Measurements from ENCODE around the gene DCAF10. TPM values are rescaled to one million over a fixed set of nuclear protein-coding genes. Genes with fewer than 3 reads are reported as not detected.
A peak's percentile ranks its signal among the peaks of the same experiment; 100 is the strongest.

The DCAF10 gene
- total and polyA plus RNA-seq, 2 of the 13 experiments (the other 11 are each of a cell fraction or from before 2014, with no cell fraction given), result 9.2 to 20.3 TPM

DNA sequence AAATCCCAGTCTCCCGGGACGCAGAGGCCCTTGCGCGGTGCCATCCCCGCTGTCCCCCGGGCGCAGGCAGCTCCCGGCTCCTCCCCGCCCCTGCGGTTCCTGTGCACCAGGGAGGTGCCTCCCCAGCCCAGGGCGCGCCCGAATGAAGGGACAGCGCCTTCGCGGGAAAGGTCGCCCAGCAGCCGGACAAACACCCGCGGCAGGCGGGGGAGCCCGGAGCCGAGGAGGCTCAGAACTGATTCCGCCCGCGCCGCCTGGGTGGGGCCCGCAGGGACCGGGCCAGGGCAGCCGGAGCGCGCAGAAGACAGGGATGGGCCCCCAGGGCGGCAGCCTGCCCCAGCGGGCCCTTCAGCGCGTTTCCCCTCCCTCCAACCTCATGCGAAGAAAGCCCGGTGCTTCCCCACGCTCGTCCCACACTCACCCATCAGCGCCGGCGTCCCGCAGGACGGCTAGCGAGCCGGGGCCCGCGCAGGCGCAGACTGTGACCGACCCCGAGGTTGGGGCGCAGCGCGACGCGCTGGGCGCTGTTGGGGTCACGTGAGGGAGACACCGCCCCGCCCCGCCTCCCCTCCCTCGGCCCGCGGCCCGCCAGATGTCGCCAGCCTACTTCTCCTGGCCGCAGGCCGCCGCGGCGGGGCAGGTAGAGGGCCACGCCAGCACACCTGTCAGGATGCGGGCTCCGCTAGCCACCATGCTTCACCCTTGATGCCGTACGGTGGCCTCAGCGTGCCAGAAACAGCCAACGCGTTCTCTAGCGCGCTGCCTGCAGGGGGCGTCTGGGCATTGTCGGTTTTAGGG, 103.2 kb downstream of the DCAF10 start, which contains the start of gene SLC25A51 (continued):
- TF ChIP-seq, protein P1, sequence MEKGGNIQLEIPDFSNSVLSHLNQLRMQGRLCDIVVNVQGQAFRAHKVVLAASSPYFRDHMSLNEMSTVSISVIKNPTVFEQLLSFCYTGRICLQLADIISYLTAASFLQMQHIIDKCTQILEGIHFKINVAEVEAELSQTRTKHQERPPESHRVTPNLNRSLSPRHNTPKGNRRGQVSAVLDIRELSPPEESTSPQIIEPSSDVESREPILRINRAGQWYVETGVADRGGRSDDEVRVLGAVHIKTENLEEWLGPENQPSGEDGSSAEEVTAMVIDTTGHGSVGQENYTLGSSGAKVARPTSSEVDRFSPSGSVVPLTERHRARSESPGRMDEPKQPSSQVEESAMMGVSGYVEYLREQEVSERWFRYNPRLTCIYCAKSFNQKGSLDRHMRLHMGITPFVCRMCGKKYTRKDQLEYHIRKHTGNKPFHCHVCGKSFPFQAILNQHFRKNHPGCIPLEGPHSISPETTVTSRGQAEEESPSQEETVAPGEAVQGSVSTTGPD (CRISPR knock-in tag; IDR thresholded peaks at IDR 0.05), result no peak
- TF ChIP-seq ZNF430 (CRISPR knock-in tag; IDR thresholded peaks at IDR 0.05) (no peak; the same call in 1 of the 2 replicates), MYC (CRISPR knock-in tag; IDR thresholded peaks at IDR 0.05; ENCODE audit: borderline replicate concordance) (peak; percentile 98), ATF7-NPFF (CRISPR knock-in tag; IDR thresholded peaks at IDR 0.05; ENCODE audit: low read depth) (peak; percentile 87; the same call in 1 of the 2 replicates), SAP130 (CRISPR knock-in tag; IDR thresholded peaks at IDR 0.05; ENCODE audit: low read depth) (peak; percentile 94), TAF15 (IDR thresholded peaks at IDR 0.05; ENCODE audit: low read depth, low read length, poor library complexity, severe bottlenecking) (peak; percentile 61), ZSCAN9 (CRISPR knock-in tag; IDR thresholded peaks at IDR 0.05; ENCODE audit: borderline replicate concordance) (peak; percentile 32; the same call in 1 of the 2 replicates), TOPORS (CRISPR knock-in tag; IDR thresholded peaks at IDR 0.05) (peak; percentile 97), NFKBIZ (CRISPR knock-in tag; IDR thresholded peaks at IDR 0.05) (peak; percentile 86; the same call in 1 of the 2 replicates), ZNF713 (CRISPR knock-in tag; IDR thresholded peaks at IDR 0.05) (no peak; the same call in 1 of the 2 replicates), MTA1 (CRISPR knock-in tag; IDR thresholded peaks at IDR 0.05; ENCODE audit: borderline replicate concordance) (no peak), ZEB1 (IDR thresholded peaks at IDR 0.05; ENCODE audit: insufficient replicate concordance, low read depth) (peak; percentile 100), MIXL1 (CRISPR knock-in tag; IDR thresholded peaks at IDR 0.05) (peak; percentile 86), ZNF850 (CRISPR knock-in tag; conservative IDR thresholded peaks at IDR 0.05) (peak; percentile 86), AKAP8 (CRISPR knock-in tag; IDR thresholded peaks at IDR 0.05) (0 out of 2 replicates have a peak, but pooled peaks have one; percentile 58)
- TF ChIP-seq, protein P2, sequence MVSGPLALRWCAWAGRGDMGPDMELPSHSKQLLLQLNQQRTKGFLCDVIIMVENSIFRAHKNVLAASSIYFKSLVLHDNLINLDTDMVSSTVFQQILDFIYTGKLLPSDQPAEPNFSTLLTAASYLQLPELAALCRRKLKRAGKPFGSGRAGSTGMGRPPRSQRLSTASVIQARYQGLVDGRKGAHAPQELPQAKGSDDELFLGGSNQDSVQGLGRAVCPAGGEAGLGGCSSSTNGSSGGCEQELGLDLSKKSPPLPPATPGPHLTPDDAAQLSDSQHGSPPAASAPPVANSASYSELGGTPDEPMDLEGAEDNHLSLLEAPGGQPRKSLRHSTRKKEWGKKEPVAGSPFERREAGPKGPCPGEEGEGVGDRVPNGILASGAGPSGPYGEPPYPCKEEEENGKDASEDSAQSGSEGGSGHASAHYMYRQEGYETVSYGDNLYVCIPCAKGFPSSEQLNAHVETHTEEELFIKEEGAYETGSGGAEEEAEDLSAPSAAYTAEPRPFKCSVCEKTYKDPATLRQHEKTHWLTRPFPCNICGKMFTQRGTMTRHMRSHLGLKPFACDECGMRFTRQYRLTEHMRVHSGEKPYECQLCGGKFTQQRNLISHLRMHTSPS (CRISPR knock-in tag; IDR thresholded peaks at IDR 0.05; ENCODE audit: low read depth), result peak; percentile 39; the same call in 1 of the 2 replicates
- TF ChIP-seq, protein P3, sequence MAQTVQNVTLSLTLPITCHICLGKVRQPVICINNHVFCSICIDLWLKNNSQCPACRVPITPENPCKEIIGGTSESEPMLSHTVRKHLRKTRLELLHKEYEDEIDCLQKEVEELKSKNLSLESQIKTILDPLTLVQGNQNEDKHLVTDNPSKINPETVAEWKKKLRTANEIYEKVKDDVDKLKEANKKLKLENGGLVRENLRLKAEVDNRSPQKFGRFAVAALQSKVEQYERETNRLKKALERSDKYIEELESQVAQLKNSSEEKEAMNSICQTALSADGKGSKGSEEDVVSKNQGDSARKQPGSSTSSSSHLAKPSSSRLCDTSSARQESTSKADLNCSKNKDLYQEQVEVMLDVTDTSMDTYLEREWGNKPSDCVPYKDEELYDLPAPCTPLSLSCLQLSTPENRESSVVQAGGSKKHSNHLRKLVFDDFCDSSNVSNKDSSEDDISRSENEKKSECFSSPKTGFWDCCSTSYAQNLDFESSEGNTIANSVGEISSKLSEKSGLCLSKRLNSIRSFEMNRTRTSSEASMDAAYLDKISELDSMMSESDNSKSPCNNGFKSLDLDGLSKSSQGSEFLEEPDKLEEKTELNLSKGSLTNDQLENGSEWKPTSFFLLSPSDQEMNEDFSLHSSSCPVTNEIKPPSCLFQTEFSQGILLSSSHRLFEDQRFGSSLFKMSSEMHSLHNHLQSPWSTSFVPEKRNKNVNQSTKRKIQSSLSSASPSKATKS (CRISPR knock-in tag; IDR thresholded peaks at IDR 0.05), result no peak
- TF ChIP-seq, protein P4, sequence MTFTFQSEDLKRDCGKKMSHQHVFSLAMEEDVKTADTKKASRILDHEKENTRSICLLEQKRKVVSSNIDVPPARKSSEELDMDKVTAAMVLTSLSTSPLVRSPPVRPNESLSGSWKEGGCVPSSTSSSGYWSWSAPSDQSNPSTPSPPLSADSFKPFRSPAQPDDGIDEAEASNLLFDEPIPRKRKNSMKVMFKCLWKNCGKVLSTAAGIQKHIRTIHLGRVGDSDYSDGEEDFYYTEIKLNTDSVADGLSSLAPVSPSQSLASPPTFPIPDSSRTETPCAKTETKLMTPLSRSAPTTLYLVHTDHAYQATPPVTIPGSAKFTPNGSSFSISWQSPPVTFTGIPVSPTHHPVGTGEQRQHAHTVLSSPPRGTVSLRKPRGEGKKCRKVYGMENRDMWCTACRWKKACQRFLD (CRISPR knock-in tag; IDR thresholded peaks at IDR 0.05; ENCODE audit: borderline replicate concordance), result no peak; the same call in 1 of the 2 replicates
- TF ChIP-seq, protein P5, sequence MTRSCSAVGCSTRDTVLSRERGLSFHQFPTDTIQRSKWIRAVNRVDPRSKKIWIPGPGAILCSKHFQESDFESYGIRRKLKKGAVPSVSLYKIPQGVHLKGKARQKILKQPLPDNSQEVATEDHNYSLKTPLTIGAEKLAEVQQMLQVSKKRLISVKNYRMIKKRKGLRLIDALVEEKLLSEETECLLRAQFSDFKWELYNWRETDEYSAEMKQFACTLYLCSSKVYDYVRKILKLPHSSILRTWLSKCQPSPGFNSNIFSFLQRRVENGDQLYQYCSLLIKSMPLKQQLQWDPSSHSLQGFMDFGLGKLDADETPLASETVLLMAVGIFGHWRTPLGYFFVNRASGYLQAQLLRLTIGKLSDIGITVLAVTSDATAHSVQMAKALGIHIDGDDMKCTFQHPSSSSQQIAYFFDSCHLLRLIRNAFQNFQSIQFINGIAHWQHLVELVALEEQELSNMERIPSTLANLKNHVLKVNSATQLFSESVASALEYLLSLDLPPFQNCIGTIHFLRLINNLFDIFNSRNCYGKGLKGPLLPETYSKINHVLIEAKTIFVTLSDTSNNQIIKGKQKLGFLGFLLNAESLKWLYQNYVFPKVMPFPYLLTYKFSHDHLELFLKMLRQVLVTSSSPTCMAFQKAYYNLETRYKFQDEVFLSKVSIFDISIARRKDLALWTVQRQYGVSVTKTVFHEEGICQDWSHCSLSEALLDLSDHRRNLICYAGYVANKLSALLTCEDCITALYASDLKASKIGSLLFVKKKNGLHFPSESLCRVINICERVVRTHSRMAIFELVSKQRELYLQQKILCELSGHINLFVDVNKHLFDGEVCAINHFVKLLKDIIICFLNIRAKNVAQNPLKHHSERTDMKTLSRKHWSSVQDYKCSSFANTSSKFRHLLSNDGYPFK (CRISPR knock-in tag; IDR thresholded peaks at IDR 0.05; ENCODE audit: borderline replicate concordance), result peak; percentile 67

Data from HepG2 (cell line).